GM12878 (cell line): Measurements from ENCODE around the gene TAS2R39. TPM values are rescaled to one million over a fixed set of nuclear protein-coding genes. Genes with fewer than 3 reads are reported as not detected.

ENCODE experiments used
- ATAC-seq: fragments of 200-7000 bp; cut with Tn5 transposase; 3 replicates; pipeline ENCODE4 v1.9.1; 2020; ENCODE audit warnings: mild to moderate bottlenecking, moderate library complexity
- BruUV-seq: library from RNA; stranded (reverse); fragments of 400-500 nt; replicated peaks from 2 replicates; lab custom pipeline; 2021; lab: Mats Ljungman, UMichigan
- CTCF ChIA-PET: fragments of 300-600 bp; sonication (Branson Sonifier 250); formaldehyde crosslinking; extraction: SDS; loops from one replicate; lab custom pipeline; 2021; ENCODE audit warnings: inconsistent platforms; lab: Yijun Ruan, JAX
- POLR2A ChIA-PET: fragments of 350-600 bp; formaldehyde crosslinking; extraction: SDS; loops from one replicate; lab custom pipeline; 2021; ENCODE audit warnings: inconsistent platforms; lab: Charles Lee
- RAD21 ChIA-PET: fragments of 300-600 bp; sonication (Branson Sonifier 250); formaldehyde crosslinking; loops from one replicate; lab custom pipeline; 2023; ENCODE audit warnings: antibody characterized with exemption; ENCODE audit not compliant: unreplicated experiment; lab: Charles Lee
- SMC1A ChIA-PET: fragments of 300-600 bp; sonication (Branson Sonifier 250); formaldehyde crosslinking; loops from one replicate; lab custom pipeline; 2023; ENCODE audit not compliant: unreplicated experiment, uncharacterized antibody; lab: Charles Lee
- DNase-seq: peaks from one replicate; pipeline ENCODE4 v3.0.0-alpha.2; 2011; ENCODE audit warnings: low read depth, low spot score
- FAIRE-seq: peaks from 3 replicates; lab custom pipeline; 2011; peaks lifted over from hg19 to GRCh38; lab: Jason Lieb, UNC
- H2AFZ ChIP-seq: 2 replicates; pipeline ENCODE4 v1.6.0; 2011; ENCODE audit warnings: low read depth, low read length, control low read depth; ENCODE audit not compliant: control insufficient read depth
- H3K27ac ChIP-seq: 2 replicates; pipeline ENCODE4 v1.5.1; 2011; ENCODE audit warnings: control low read depth; ENCODE audit not compliant: control insufficient read depth, insufficient read depth
- H3K27me3 ChIP-seq, 2 experiments: replicated peaks in 1 of 2; 2 replicates each; pipeline versions ENCODE4 v1.6.0 to v1.6.1; 2011; ENCODE audit warnings: low read length in 1 of 2; ENCODE audit not compliant: control insufficient read depth in 2 of 2, insufficient read depth in 2 of 2
- H3K36me3 ChIP-seq, 2 experiments: 2 replicates each; pipeline ENCODE4 v1.5.1; 2011; ENCODE audit warnings: low read length in 1 of 2; ENCODE audit not compliant: control insufficient read depth in 2 of 2, insufficient read depth in 2 of 2
- H3K4me1 ChIP-seq: 2 replicates; pipeline ENCODE4 v1.6.1; 2011; ENCODE audit warnings: mild to moderate bottlenecking, low read length, moderate library complexity, mixed read lengths; ENCODE audit not compliant: control insufficient read depth, insufficient read depth
- H3K4me2 ChIP-seq: 2 replicates; pipeline ENCODE4 v1.6.0; 2011; ENCODE audit warnings: control low read depth; ENCODE audit not compliant: control insufficient read depth, insufficient read depth
- H3K4me3 ChIP-seq: fragments of 200-600 bp; sonication (generic); 2 replicates; pipeline ENCODE4 v1.5.1; 2016
- H3K79me2 ChIP-seq: 2 replicates; pipeline ENCODE4 v1.6.0; 2011; ENCODE audit warnings: low read length; ENCODE audit not compliant: control insufficient read depth, insufficient read depth
- H3K9ac ChIP-seq: 2 replicates; pipeline ENCODE4 v1.8.0; 2011; ENCODE audit warnings: low read length, control low read depth, mixed read lengths; ENCODE audit not compliant: control insufficient read depth, insufficient read depth
- H3K9me3 ChIP-seq: replicated peaks from 3 replicates; pipeline ENCODE4 v1.5.1; 2011; ENCODE audit warnings: mild to moderate bottlenecking, low read length; ENCODE audit not compliant: control insufficient read depth, insufficient read depth
- H4K20me1 ChIP-seq: 2 replicates; pipeline ENCODE4 v1.6.0; 2011; ENCODE audit not compliant: control insufficient read depth, insufficient read depth
- BHLHE40 ChIP-seq, 2 experiments: fragments of 450-650 bp in 1 of 2; IDR thresholded peaks; 2 replicates each; pipeline ENCODE4 v1.6.1; 2011 to 2017; ENCODE audit warnings: low read depth in 2 of 2, borderline replicate concordance in 1 of 2, improper control_type of control experiment in 1 of 2, low read length in 1 of 2, mild to moderate bottlenecking in 1 of 2
- FOS ChIP-seq: IDR thresholded peaks from 3 replicates; pipeline ENCODE4 v1.6.1; 2011; ENCODE audit warnings: borderline replicate concordance; ENCODE audit not compliant: insufficient read length; ENCODE audit errors: extremely low read depth
- HDAC6 ChIP-seq: fragments of 200-600 bp; sonication (generic); IDR thresholded peaks from one replicate; pipeline ENCODE4 v1.8.0; 2017; ENCODE audit warnings: antibody characterized with exemption; ENCODE audit not compliant: unreplicated experiment
- IRF5 ChIP-seq: fragments of 450-650 bp; IDR thresholded peaks from 2 replicates; pipeline ENCODE4 v1.6.1; 2017; ENCODE audit warnings: borderline replicate concordance
- NFXL1 ChIP-seq: fragments of 450-650 bp; IDR thresholded peaks from 2 replicates; pipeline ENCODE4 v1.6.1; 2017; ENCODE audit warnings: antibody characterized with exemption, mild to moderate bottlenecking, borderline replicate concordance
- RUNX3 ChIP-seq: IDR thresholded peaks from 2 replicates; pipeline ENCODE4 v1.6.1; 2012; ENCODE audit warnings: low read length, inconsistent platforms
- SMC3 ChIP-seq: IDR thresholded peaks from 2 replicates; pipeline ENCODE4 v1.6.1; 2011; ENCODE audit warnings: low read length, improper control_type of control experiment, borderline replicate concordance
- USF1 ChIP-seq: IDR thresholded peaks from 2 replicates; pipeline ENCODE4 v1.6.1; 2011; ENCODE audit warnings: borderline replicate concordance, low read depth, mild to moderate bottlenecking, moderate library complexity, mixed read lengths, low read length; ENCODE audit not compliant: insufficient read depth; ENCODE audit errors: extremely low read length
- WGBS: methylation state at CpG from one replicate; pipeline ENCODE4 v1.1.6; 2016; ENCODE audit warnings: low lambda C conversion rate; ENCODE audit not compliant: insufficient replicate concordance, insufficient coverage; ENCODE audit errors: missing lambda C conversion rate; 5-methylcytosine and 5-hydroxymethylcytosine counted together
- in situ Hi-C: fragments of 300-500 bp; cut with MboI; formaldehyde crosslinking; loops from 9 replicates; pipeline ENCODE4 v1.14.3; 2018; ENCODE audit warnings: mixed read lengths
- intact Hi-C: fragments of 100-400 bp; cut with micrococcal nuclease; formaldehyde crosslinking; loops from one replicate; pipeline ENCODE4 v1.14.2; 2022; ENCODE audit not compliant: unreplicated experiment
- polyA plus RNA-seq, 11 experiments: library from polyadenylated mRNA; depleted of rRNA in 4 of 11; unstranded in 6 of 11; stranded (reverse) in 5 of 11; fragments of >200 nt; fragmentation: Nextera tagmentation in 4 of 11; fragmentation: Illumina TruSeq in 1 of 11; extraction: Ambion mirVana in 4 of 11; extraction: Trizol in 1 of 11; gene quantifications; 1 replicate in 1 of 11; 2 replicates in 10 of 11; pipeline versions ENCODE4 v1.2.1 to v1.2.3, GENCODE V29; 2011 to 2016; ENCODE audit warnings: inconsistent platforms in 2 of 11, missing spikeins in 2 of 11, low read depth in 1 of 11
- total RNA-seq, 4 experiments: library from RNA; depleted of rRNA in 3 of 4; stranded (reverse); fragments of >200 nt in 3 of 4; fragmentation: Illumina TruSeq in 1 of 4; extraction: Trizol in 1 of 4; gene quantifications; 2 replicates each; pipeline versions ENCODE4 v1.2.1 to v1.2.3, GENCODE V29; 2013 to 2021

Gene TAS2R39
- total and polyA plus RNA-seq, 10 of the 15 experiments (the other 5 are each of a cell fraction or from before 2014, with no cell fraction given): not detected

GRCh38 chr7:143176128-143176527, 7.1 kb upstream of the TAS2R39 start:
- no peak overlapping the region for H3K9ac ChIP-seq
- no peak overlapping the region for H3K4me2 ChIP-seq
- intact Hi-C loops: no loop called here
- no peaks in the 10 kb centered on the region for H3K79me2 ChIP-seq
- TF ChIP-seq HDAC6 (no peak), IRF5 (no peak), USF1 (no peak), SMC3 (no peak), FOS (no peak), NFXL1 (no peak), RUNX3 (no peak), BHLHE40 (IDR thresholded peaks at IDR 0.05; ENCODE audit: borderline replicate concordance in 1 of 2, low read depth in 2 of 2, low read length in 1 of 2) (no peak)
- no peaks in the 10 kb centered on the region for H3K36me3 ChIP-seq
- no TSS peak for BruUV-seq
- no peak overlapping the region for H2AFZ ChIP-seq
- FAIRE-seq (no peak), ATAC-seq (no peak), DNase-seq (no peak)
- no peaks in the 10 kb centered on the region for H3K27me3 ChIP-seq
- CTCF ChIA-PET: no interaction called here
- no peaks in the 10 kb centered on the region for H3K4me1 ChIP-seq
- SMC1A ChIA-PET: no interaction called here
- H3K9me3 ChIP-seq: no peaks in the 10 kb centered on the region; the same call in 2 of the 3 replicates
- H3K4me3 ChIP-seq: no peak overlapping the region
- WGBS: 50% methylated on average over 5 of the region's 5 CpGs
- H3K27ac ChIP-seq: no peak overlapping the region
- POLR2A ChIA-PET: interaction anchor here (0.5 kb wide), 1 partner anchor 47 kb away, joined by 6 read pairs; no protein-coding TSS in a partner anchor
- in situ Hi-C loops: no loop called here
- H4K20me1 ChIP-seq: no peaks in the 10 kb centered on the region
- RAD21 ChIA-PET: no interaction called here
